Stimulated activated CD4-positive, alpha-beta T cell treated with anti-CD3 and anti-CD28 coated beads, Interleukin-15, amount 100 ng/mL, for 1 hour (primary cell): ENCODE measurements around the gene PLA2G4F.

Experiments
- DNase-seq, 2 donors: peaks; one replicate each; pipeline ENCODE4 v3.0.0-alpha.2; 2020; ENCODE audit warnings: low read depth in 1 of 2, low spot score in 1 of 2

PLA2G4F gene

DNA sequence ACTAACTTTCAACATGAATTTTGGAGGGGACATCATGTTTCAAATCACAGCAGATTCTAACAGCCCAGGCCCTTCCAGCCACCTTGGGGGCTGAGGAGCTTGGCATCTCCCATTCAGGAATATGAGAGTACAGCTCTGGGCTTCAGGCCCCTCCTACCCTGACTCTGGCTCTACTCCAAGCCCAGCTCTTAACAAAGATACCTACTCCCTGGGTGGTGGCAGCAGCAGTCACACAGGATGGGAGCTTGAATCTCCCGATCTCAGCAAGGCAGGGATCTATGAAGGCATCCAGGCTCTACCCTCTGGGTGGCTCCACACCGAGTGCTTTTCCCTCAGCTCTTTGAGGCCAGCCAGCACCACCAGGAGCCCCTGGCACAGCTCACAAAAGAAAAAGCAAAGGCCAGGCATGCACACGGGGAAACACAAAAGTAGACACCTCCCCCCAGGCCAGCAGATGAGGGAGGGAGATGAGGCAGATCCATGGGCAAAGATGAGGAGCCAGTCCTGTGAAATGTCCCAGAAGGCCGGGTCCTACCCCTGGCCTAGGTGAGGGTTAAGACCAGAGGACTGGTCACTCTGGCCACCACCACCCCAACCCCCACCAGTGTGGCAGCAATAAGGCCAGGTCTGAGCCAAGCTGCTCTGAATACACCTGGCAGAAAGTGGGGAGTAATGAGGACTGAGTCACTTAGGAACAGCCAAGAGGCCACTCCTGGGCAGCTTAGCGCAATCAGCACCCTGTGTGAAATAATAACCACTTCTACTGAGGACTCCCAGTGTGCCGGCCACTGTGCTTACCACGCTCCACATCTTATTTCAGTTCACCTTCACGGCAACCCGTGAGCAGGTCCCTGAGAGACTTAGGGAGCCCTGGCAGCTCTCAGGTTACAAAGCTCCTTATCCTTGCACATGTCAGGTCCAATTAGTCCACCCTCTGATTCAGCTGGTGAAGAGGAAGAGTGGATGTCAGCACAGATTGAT is 24.3 kb downstream of the PLA2G4F start:
- DNase-seq: no peak

DNA sequence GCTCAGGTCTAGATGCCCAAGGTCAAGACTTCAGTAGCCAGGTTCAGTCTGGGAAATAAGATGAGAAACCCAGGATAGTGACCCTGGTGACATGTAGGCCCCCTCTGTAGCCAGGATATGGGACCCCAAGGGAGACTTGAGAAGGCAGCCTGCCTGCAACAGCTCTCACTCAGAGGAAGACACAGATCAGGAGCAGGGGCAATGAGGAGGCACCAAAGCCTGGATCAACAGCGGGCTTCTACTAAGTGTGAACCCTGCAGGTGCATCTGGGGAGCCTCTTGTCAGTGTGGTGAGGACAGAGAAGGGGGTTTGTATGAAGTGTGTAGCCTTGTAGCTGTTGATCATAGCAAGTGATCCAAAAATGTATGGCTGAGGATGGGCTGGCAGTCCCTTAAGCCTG is 25.4 kb downstream of the PLA2G4F start:
- DNase-seq: no peak

DNA sequence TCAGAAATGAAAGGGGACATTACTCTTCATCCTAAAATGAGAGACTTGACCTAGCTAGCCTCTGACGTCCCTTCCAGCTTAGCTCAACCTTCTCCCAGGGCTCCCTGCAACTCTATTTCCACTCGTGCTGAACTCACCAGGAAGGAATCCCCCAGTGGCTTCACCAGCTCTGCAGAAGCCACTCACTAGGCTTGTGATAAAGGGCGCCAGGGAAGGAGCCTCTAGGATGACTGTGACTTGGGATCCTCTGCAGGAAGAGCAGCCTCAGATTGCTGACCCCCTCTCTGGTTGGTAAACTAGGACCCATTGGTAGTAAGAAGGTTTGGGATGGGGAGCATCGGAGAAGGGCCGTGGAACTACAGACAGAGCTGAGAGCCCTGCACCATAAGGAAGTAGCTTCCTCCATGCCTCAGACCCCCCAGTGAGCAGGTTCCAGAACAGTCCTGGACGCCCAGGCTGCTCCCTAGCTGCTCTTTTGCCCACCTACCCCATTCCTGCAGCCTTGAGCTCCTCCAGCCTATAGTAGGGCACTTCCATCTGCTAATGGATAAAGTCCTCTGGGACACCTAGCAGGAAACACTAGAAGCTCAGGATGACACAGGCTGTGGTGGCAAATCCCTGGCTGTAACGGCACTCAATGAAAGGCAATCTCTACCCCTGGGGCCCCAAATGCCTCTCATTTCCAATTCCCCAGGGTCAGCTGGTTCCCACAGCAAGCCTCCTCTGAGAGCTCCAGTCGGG is 26.0 kb downstream of the PLA2G4F start:
- no peak for DNase-seq

DNA sequence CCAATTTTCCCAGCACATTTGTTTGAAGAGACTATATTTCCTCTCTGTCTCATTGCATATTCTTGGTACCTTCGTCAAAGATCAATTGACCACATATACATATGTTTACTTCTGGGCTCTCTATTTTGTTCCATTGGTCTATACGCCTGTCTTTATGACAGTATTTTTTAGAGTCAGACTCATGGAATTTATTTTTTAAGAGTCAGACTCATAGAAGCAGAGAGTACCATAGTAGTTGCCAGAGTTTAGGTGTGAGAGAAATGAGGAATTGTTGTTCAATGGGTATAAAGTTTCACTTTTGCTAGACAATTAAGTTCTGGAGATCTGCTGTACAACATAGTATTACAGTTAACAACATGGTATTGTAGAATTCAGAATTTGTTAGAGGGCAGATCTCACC is 27.1 kb downstream of the PLA2G4F start:
- DNase-seq: no peak

DNA sequence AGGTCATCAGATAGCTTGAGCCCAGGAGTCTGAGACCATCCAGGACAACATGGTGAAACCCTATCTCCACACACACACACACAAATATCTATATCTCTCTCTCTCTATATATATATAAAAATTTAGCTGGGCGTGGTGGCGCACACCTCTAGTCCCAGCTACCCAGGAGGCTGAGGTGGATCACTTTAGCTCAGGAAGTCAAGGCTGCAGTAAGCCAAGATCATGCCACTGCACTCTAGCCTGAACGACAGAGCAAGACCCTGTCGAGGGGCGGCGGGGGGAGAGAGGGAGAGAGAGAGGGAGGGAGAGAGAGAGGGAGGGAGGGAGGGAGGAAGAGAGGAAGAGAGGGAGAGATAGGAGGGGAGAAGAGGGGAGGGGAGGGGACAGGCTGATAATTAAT is 28.0 kb downstream of the PLA2G4F start:
- no peak for DNase-seq

DNA sequence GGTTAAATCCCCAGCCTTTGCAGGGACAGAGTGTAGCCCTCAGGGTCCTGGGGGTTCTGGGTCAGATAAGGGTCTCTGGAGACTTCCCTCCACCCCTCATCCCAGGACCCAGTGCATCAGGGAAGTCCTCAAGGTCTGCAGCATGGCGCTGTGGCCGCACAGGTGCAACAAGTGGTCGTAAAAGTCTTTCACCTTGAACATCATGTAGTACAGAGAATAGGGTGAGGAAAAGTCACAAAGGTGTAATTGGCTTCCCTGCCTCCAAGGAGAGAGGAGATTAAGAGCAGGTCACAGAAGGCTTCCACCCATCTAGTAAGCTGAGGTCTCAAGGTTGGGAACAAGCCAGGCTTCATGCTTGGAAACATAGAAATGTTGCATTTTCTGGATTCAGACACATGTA is 32.9 kb downstream of the PLA2G4F start:
- no peak for DNase-seq

DNA sequence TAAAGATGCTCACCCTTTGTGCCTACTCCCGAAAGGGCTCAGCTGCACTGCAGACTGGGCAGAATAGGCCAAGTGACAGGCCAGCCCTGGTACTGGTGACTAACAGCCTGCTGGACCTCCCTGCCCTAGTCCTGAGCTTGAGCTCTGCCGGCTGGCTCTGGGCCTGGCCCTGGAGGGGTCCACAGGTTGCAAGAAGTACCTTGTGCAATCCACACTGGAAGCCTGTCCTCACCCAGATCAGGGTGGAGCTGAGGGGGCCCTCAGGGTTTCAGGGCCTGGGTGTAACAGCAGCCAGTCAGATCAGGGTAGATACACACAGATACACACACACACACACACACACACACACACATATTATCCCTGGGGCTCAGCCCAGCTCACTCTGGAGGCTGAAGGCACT is 34.8 kb downstream of the PLA2G4F start:
- no peak for DNase-seq

DNA sequence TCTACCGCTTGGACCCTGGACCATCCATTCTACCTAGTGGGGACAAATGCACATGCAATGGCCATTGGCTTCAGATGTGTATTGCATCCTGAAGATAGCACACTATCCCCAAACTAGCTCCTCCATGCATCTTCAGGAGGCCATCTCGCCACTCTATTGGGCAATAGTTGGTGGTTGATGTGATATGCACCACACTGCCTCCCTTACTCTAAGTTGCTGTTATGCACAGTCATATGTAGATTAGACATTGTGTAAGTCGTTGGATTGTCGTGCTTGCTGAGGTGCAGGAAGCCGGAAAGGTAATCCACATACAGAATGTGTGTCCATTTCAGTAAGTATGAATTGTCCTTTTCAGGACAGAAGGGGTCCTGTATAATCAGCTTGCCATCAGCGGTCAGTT is 35.4 kb downstream of the PLA2G4F start:
- no peak for DNase-seq

DNA sequence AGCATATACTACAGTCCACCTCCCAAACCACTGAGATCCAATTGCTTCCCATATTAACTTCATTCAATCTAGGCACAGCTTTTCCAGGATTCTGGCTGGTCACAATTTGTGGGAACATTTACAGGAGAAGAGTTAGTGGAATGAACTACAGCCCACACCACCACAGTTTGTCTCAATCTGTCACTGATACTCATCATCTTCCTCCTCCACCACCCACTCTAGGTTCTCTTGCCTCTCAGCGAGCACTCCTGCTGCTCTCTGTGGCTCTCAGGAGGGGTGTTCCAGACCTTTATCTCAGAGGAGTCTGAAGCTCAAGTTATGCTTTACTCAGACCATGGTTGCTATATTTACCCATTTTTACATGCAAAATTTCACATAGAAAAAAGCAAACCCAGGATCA is 36.2 kb downstream of the PLA2G4F start:
- DNase-seq: no peak

DNA sequence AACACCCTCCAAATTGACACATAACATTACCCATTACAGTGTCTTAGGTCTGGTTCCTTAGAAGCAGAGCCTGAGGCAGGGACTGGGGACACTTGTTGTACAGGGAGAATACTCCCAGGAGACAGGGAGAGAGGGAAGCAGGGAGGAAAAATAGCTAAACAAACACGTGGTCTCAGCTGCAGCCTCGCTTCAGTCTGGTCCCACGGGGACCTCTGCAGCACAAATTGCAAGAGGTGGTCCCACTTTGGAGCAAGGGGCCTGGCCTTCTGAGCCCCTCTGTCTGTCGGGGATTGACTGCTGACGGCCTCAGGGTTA is 37.0 kb downstream of the PLA2G4F start:
- no peak for DNase-seq

DNA sequence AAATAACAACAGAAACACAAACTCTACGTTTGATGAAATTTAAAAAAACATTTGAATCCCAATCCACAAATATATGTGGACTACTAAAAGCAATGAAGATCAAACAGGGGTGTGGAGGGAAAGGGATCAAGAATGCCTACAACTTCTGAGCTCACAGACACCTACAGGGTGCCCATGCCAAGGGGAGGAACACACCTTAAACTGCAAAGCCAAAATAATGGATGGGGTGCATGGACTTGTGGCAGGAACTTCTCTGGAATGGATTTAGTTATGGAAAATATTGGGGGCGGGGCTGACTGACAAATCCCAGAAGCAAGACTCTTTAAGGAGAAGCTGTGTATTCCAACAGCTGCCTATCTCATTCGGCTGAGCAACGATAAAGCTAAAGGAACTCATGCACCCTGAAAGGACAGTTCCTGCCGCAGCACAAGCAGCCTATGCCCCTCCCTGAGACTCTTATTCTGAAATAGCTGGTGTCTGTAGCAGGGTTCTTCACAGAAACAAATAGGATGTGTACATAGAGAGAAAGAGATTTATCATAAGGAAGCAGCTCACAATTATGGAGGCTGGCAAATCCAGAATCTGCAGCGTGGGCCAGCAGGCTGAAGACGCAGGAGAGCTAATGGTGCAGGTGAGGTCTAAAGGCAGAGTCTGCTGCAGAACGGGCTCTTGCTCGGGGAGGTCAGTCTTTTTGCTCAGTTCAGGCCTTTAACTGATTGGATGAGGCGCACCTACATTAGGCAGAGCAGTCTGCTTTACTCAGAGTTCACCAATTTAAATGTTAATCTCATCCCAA is 37.6 kb downstream of the PLA2G4F start:
- no peak for DNase-seq

DNA sequence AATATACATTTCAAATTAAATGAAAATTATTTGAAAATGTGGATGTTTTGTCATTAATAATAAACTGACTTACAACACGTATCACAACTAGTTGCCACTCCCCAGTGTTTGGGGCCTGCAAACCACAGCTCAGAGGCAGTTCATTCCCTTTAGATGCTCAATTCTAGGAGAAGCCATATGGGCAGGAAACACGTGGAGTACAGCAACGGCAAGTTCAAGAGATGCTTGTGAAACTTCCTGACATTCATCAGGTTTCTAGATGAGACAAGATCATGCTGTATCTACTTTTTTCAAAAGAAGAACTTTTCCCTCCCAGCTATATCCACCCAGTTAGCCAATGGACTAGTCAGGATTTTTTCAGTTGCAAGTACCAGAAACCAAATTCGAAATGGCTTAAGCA is 44.5 kb downstream of the PLA2G4F start:
- DNase-seq: no peak

DNA sequence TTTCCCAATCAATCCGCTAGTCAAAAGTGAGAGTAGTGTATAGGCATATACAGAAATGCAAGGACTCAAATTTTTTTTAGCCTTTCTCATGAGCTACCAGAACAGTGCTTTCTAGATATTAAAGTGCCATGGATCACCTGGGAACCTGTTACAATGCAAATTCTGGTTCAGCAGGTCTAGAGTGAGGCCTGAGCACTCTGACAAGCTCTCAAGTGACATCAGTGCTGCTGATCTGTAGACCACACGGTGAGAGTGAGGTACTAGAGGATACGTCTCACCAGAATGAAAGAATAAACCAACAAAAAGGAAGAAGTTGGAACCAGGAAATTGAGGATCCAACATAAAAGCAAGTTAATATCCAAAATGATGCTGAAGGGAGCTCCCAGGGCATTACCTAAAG is 46.1 kb downstream of the PLA2G4F start:
- no peak for DNase-seq

DNA sequence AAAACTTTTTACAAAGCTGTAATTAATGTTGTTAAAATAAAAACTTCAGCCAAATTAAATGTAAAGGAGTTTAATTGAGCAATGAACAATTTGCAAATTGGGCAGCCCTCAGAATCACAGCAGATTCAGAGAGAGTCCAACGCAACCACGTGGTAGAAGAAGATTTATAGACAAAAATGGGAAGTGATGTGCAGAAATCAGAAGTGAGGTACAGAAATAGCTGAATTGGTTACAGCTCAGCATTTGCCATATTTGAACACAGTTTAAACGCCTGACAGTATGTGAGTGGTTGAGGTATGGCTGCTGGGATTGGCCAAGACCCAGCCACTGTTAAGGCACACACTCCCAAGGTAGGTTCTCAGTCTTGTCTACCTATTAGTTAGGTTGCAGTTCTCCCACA is 47.6 kb downstream of the PLA2G4F start:
- DNase-seq: no peak

DNA sequence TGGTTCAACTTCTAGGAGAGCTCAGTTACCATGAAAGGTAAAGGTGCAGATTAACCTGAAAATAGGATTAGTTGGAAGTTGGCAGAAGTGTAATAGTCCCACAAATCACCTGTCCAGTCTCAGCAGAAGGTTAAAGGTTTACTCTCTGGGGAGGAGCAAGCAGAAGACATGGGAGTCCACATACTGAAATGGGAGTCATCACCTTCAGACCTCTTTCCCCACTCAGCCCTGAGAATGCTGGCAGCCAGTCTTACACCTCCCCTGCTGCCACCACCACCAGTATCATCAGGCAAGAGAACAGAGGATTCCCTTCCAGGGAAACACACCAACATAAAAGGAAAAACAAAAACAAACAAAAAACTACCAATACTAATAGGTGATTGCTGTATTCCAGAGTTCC is 48.2 kb downstream of the PLA2G4F start:
- no peak for DNase-seq

DNA sequence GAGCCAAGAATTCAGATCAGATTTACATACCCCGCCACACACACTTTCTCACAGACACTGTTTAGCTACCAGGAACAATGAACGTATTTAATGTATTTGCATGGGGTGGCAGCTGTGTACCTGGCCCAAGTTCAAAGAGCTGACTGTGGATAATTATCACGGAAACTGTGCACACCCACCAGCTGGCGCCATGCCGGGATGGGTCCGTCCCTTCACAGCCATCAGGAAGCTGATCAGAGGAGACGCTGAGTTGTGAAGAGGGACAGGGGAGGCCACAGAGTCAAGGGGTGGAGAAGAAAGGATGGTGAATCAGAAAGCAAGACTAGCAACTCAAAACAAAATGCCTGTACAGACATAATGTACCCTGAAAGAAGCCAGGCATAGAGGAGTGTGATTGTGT is 49.0 kb downstream of the PLA2G4F start:
- no peak for DNase-seq

DNA sequence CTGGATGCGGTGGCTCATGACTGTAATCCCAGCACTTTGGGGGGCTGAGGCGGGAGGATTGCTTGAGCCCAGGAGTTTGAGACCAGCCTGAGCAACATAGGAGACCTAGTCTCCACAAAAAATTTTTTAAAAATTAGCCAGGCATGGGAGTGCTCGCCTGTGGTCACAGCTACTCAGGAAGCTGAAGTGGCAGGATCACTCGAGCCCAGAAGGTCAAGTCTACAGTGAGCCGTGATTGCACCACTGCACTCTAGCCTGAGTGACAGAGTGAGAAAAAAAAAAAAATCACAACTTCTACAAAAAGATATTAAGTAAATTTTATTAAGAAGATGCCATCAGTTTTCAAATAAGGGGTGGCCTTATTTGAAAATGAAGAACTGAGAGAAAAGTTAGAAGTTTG is 50.1 kb downstream of the PLA2G4F start:
- no peak for DNase-seq

DNA sequence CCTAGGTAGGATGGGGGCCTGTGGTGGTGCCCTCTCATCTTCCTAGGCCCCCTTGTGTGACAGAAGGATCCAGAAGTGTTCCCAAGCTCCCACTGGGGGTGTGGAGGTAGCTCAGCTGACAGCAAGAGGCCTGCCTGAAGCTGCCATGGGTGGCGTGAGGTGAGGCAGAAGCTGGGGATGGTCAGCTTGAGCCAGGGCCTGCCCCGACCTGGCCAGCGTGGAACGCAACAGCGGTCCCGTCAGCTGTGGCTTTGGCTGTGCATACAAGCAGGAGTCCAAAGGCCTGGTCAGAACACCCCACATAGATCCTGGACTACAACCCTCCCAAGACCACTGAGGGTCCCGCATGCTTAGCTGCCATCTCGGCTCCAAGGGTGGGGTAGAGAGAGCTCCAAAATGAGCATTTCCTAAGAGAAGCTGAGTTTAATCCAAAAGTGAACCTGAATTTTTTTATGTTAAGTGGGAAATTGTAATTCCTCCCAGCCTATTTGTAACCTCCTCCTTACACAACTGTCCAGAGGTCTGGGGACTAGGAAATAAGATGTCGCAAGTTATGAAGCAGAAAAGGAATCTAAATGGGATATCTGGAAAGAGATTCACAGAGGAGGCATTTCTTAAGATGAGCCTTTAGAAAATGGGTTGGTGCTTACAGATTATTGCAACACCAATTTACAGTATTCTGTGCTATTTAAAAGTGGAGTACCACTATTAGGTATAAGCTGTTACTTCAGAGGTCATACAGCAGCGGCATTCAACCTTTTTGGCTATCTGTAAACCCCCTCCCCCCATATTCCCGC is 52.1 kb downstream of the PLA2G4F start:
- no peak for DNase-seq

DNA sequence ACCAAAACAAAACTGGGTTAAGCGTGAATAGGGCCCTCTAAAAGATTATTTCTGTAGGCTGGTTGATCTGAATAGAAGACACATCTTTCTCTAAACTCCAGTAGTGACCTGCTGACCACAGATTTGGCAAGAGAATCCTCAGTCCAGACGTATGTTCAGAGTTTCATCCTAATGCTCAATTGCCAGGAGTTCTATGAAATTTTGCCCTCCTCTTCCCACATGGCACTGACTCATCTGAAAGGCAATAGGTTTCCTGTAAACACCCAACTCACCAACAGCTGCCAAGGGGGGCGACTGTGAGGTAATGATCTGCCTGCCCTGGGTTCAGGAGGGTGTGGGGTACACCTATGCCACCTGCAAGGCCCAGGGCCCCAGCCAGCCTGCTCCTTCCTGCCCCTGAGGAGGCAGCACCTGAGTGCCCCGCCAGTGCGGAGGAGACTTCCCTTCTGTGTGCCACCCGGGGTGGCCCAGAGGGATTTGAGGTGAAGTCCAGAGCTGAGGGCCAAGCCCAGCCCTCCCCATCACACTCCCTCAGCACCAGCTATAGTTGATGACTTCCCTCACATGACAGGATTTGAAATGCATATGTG is 53.7 kb downstream of the PLA2G4F start:
- no peak for DNase-seq

DNA sequence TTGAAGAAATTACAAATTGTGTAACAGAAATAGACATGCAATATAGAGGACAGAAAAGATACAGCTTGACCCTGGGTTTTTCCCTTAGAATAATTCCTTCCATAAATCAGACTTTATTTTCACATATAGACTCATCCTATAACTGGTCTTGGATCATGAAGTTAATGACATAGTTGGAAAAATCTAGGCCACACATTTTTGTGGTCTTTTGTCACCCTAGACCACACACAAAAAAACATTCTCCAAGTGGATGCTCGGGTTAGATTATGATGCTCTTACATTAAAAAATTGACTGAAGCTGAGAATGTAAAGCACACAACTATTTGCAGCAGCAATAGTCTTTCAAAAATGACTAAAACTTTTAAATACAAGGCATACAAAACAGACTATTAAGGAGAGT is 54.6 kb downstream of the PLA2G4F start:
- DNase-seq: no peak
